ENCODE data around the gene MRPL41.

GRCh38 chr9:137558127-137558526, 6.4 kb downstream of the MRPL41 start:
- no peak for TF ChIP-seq CTCF (IDR thresholded peaks at IDR 0.05; ENCODE audit: insufficient read depth, low read length)
- TF ChIP-seq POLR2AphosphoS5 (IDR thresholded peaks at IDR 0.05; ENCODE audit: low read depth) = no peak
- TF ChIP-seq REST (IDR thresholded peaks at IDR 0.05; ENCODE audit: insufficient replicate concordance, low read depth) = no peak

Data from HL-60 (cell line).